ENCODE results near the gene GJA3.

GJA3 gene

DNA sequence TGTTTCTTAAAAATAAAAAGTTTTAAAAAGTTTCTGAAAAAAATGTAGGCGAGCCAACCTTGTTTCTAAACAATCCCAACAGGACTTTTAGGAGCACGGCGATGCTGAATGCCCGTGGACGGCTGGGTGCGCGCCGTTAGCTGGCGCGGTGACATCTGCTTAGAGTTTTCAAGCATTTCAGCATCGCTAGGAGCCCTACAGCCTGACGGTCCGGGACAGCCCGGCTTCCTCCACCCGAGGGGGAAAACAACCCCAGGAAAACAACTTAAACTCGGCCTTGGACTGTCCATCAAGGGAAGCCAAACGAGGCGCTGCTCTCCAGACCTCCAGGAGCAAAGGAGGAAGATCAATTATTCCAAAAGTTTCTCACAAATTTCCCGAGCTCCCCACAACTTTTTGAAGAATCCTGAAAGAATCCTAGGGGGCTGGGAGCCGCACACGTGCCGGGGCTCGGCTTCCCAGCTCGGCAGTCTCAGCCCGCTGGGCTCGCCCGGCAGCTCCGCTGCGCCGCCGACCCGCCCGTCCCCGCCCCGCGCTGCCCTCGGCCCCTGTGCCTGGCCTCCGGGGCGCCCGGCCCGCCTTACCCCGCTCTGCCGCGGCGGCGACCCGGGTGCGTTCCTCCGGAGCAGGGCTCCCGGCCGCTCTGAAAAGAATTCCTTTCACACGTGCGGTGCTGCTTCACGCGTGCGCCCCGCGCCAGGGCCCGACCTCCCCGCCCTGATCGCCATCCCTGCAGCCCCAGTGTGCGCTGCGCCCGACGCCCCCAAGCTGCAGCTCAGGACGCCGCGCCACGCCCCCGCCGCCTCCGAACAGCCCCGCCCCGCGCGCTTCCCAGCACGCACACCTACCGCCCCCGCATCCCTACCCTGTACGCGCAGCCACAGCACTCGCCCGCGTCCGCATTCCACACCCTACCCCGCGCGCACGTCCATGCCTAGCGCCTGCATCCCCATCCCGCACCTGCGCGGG, at the start of gene GJA3:
TSS of gene GJA3 (minus strand) at position 747 of the 969 bp plus-strand sequence. CDS start 17,764 bp downstream, outside the sequence.
- Histone ChIP-seq H3K4me3 (ENCODE audit: low read length) (no peak within 1 kb of the TSS), H3K27me3 (ENCODE audit: control insufficient read depth, insufficient read depth, low read length) (peaks cover 55% of the 10 kb centered on the region), H3K9me3 (ENCODE audit: control insufficient read depth, low read length) (no peaks in the 10 kb centered on the region), H3K36me3 (ENCODE audit: control insufficient read depth, insufficient read depth, low read length) (no peaks in the 10 kb centered on the region), H3K4me1 (ENCODE audit: control insufficient read depth, insufficient read depth, low read length) (peaks cover 13% of the 10 kb centered on the region), H3K9ac (ENCODE audit: low read length) (no peak within 1 kb of the TSS)

DNA sequence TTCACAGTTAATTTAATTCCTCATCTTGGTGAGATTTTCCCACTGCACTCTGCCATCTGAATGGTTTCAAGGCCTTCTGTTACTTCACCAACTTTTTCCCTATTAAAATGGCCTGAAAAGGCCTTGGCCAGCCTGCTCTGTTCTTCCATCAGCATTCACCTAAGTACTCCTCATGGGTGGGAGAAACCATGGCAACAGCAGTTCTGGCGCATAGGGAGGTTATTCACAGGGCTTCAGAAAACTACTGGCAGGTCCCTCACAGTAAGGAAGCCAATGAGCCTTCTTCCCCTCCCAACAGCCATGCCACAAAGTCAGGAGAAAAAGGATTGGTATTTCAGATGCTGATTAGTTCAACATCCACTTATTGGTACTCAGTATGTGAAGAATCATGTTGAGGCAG, 49.1 kb upstream of the GJA3 start:
- Histone ChIP-seq H3K9me3 (ENCODE audit: control insufficient read depth, low read length) (no peaks in the 10 kb centered on the region), H3K9ac (ENCODE audit: low read length) (no peak overlapping the region), H3K4me1 (ENCODE audit: control insufficient read depth, insufficient read depth, low read length) (no peaks in the 10 kb centered on the region), H3K36me3 (ENCODE audit: control insufficient read depth, insufficient read depth, low read length) (no peaks in the 10 kb centered on the region), H3K27me3 (ENCODE audit: control insufficient read depth, insufficient read depth, low read length) (peaks cover 8% of the 10 kb centered on the region), H3K4me3 (ENCODE audit: low read length) (no peak overlapping the region)

DNA sequence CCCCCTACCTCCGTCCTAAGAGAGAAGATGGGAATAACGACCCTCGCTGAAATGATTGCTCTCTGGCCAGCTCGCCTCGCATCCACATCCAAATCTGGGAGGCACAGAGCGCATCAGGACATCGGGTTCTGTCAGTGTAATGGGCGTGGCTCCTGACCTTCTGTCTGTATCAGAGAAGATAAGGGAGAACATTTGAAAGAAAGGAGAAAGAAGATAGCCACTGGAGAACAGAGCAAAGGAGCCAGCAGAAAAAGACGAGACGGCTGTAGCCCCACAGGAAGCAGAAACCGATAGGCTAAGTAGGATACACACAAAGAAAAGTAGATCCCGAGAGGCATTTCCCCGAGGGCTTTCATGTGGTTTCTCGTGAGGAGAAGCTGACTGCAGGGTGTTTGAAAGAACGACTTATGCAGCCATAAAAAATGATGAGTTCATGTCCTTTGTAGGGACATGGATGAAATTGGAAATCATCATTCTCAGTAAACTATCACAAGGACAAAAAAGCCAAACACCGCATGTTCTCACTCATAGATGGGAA, 45.9 kb upstream of the GJA3 start:
- Histone ChIP-seq H3K4me1 (ENCODE audit: control insufficient read depth, insufficient read depth, low read length) (no peaks in the 10 kb centered on the region), H3K36me3 (ENCODE audit: control insufficient read depth, insufficient read depth, low read length) (no peaks in the 10 kb centered on the region), H3K4me3 (ENCODE audit: low read length) (no peak overlapping the region), H3K9me3 (ENCODE audit: control insufficient read depth, low read length) (no peaks in the 10 kb centered on the region), H3K9ac (ENCODE audit: low read length) (no peak overlapping the region), H3K27me3 (ENCODE audit: control insufficient read depth, insufficient read depth, low read length) (peaks cover 8% of the 10 kb centered on the region)

DNA sequence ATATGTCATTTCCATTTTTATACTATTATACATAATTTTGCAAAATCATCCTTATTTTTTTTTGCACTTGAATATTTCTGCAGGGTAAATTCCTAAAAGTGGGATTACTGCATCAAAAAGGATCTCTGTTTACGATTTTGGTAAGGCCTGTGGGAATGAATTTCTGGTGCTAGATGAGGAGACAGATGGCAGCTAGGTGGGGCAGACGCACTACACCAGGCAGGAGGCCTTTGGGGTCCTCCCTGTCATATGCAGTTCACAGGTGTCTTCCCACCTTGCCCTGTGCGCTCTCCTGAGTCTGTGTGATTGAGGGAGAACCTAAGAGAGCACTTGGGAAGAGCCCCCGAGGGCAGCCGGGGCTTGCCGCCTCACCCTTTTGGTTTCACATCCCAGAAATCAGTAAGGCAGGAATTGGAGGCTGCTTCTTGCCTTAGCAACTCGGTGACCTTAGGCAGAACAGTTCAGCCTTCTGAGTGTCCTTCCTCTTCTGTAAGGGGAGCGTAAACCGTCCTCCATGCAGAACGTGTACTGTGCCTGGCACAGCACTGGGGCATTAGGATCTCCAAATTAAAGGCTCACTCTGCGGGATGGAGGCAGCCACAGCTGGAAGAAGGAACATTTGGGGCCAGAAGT, 45.3 kb upstream of the GJA3 start:
- Histone ChIP-seq H3K36me3 (ENCODE audit: control insufficient read depth, insufficient read depth, low read length) (no peaks in the 10 kb centered on the region), H3K9ac (ENCODE audit: low read length) (no peak overlapping the region)

DNA sequence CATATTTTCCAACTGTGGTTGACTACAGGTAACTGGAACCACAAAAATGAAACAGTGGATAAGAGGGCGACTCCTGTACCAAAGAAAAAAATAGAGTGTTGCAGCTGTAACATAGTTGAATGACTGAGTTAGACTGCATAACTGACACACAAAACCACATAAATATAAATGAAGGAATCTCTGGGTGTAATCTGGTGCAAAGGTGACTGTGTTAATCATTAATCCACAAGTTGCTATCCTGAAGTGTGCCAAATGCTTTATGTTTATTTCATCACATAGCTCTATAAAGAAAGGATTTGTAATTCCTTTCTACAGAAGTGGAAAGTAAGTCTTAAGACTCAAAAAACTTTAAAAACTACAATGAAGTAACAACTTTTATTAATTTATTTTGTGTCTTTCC, 37.9 kb upstream of the GJA3 start:
- Histone ChIP-seq H3K36me3 (ENCODE audit: control insufficient read depth, insufficient read depth, low read length) (no peaks in the 10 kb centered on the region), H3K4me1 (ENCODE audit: control insufficient read depth, insufficient read depth, low read length) (peaks cover 18% of the 10 kb centered on the region), H3K9me3 (ENCODE audit: control insufficient read depth, low read length) (no peaks in the 10 kb centered on the region), H3K9ac (ENCODE audit: low read length) (no peak overlapping the region), H3K27me3 (ENCODE audit: control insufficient read depth, insufficient read depth, low read length) (peaks cover 23% of the 10 kb centered on the region), H3K4me3 (ENCODE audit: low read length) (no peak overlapping the region)

More for the DNA sequence above, 45.3 kb upstream of the GJA3 start:
- Histone ChIP-seq H3K27me3 (ENCODE audit: control insufficient read depth, insufficient read depth, low read length) (peaks cover 8% of the 10 kb centered on the region), H3K9me3 (ENCODE audit: control insufficient read depth, low read length) (no peaks in the 10 kb centered on the region), H3K4me1 (ENCODE audit: control insufficient read depth, insufficient read depth, low read length) (no peaks in the 10 kb centered on the region), H3K4me3 (ENCODE audit: low read length) (no peak overlapping the region)

DNA sequence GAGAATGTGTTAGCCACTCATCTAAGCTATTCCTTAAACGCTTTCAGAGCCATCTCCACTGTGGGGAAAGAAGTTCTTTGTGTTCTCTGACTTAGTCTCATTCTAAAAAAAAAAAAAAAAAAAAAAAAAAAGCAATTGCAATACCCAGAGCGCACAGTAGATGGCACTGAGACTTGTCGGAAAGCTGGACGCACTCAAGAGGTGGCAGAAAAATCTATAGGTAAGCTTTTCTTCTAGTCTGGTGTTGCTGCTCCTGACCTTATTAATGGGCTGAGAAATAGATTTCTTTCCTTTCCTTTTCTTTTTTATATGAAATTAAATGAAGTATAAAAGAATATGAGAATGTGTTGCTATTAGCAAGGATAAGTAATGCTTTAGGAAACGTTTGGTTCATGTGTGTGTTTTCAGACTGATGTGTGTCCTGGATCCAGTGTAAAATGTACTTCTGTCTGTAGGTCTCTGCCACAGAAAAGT, 36.5 kb upstream of the GJA3 start:
- Histone ChIP-seq H3K9ac (ENCODE audit: low read length) (no peak overlapping the region), H3K36me3 (ENCODE audit: control insufficient read depth, insufficient read depth, low read length) (no peaks in the 10 kb centered on the region), H3K4me1 (ENCODE audit: control insufficient read depth, insufficient read depth, low read length) (peaks cover 27% of the 10 kb centered on the region), H3K27me3 (ENCODE audit: control insufficient read depth, insufficient read depth, low read length) (peaks cover 33% of the 10 kb centered on the region), H3K9me3 (ENCODE audit: control insufficient read depth, low read length) (no peaks in the 10 kb centered on the region), H3K4me3 (ENCODE audit: low read length) (no peak overlapping the region)

DNA sequence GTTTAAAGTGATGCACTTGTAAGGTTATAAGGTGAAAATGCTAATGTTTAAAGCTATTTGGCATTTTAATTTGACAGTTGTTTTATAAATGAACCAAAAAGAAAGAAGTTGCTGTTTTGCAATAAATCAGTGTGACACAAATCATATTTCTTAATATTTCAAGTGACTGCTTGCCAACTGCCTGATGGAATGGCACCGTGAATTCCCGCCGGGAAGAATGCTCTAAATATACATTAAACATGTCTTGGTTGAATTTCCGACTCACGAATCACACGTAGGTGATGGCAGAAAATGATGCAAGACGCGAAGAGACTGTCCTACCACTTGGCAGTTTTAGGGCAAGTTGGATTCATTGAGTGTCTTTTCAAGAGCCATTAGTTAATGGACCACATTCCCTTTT, 34.9 kb upstream of the GJA3 start:
- peaks cover 35% of the 10 kb centered on the region for H3K4me1 ChIP-seq (ENCODE audit: control insufficient read depth, insufficient read depth, low read length)
- no peak overlapping the region for H3K9ac ChIP-seq (ENCODE audit: low read length)
- H3K4me3 ChIP-seq (ENCODE audit: low read length): no peak overlapping the region
- no peaks in the 10 kb centered on the region for H3K9me3 ChIP-seq (ENCODE audit: control insufficient read depth, low read length)
- H3K36me3 ChIP-seq (ENCODE audit: control insufficient read depth, insufficient read depth, low read length): no peaks in the 10 kb centered on the region
- H3K27me3 ChIP-seq (ENCODE audit: control insufficient read depth, insufficient read depth, low read length): peaks cover 33% of the 10 kb centered on the region

DNA sequence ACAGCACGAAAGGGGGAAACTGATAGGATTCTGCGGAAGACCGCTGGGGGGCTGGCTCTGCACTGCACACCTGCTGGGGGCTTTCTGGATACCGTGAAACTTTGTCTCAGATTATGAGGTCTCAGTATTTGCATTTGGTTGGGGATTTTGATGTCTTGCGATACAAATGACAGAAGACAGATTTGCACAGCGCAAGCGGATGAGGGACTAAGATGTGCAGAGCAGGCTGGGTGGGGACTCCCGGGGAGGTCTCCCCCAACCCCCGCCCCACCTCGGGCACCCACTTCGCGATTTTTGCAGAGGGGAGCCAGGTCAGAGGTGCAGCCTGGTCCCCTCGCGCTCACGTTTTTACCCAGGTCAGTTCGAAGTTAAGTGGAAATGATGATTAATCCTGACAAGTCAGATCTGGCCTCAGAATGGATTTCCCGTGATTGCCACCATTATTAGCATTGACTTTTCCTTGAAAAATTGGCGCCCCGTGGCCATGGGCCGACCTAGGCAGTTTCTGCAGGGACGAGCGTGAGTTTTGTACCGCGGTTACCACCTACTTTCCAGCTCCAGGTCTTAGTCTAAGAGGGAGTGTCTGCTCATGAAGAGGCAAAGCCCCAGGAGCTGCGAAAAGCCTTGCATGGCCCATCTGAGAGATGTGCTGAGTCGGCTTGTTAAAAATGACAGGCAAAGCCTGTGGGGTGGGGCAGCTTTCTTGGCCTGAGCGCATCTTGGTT, 33.2 kb upstream of the GJA3 start:
- Histone ChIP-seq H3K4me3 (ENCODE audit: low read length) (no peak overlapping the region), H3K4me1 (ENCODE audit: control insufficient read depth, insufficient read depth, low read length) (peaks cover 32% of the 10 kb centered on the region), H3K27me3 (ENCODE audit: control insufficient read depth, insufficient read depth, low read length) (peaks cover 33% of the 10 kb centered on the region), H3K36me3 (ENCODE audit: control insufficient read depth, insufficient read depth, low read length) (no peaks in the 10 kb centered on the region), H3K9me3 (ENCODE audit: control insufficient read depth, low read length) (no peaks in the 10 kb centered on the region), H3K9ac (ENCODE audit: low read length) (no peak overlapping the region)

DNA sequence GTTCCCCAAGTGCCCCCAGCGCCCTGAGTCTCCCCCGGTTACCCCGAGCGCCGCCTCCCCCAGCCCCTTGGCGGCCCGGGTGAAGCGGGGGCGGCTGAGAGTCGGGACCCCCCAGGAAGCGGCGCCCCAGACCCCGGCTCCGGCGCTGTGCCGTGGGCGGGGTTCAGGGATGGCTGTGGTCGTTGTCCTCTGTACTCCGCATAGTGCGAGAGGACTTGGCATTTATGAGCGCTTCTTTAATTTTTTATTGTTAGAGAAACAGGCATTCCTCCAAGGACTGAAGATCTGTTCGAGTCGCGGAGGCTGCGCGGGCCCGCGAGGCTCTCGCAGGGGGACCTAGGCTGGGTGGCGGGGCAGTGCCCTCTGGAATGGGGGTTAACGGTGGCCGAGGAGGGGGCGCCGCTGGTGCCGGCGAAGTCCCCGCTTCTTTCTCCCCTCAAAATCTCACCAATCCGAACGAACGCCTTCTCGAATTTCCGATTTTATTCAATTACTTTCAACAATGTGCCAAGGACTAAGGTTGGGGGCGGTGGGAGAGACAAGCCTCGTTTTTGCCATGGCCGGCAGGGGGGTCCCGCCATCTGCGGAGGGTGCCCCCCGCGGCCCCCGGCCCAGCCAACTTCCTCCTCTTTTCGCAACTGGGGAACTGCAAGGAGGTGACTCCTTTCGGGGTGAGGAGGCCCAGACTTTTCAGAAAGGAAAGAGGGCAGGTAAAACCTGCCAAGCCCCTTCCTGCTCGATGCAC, 32.5 kb upstream of the GJA3 start:
- H3K4me3 ChIP-seq (ENCODE audit: low read length): no peak overlapping the region
- H3K9me3 ChIP-seq (ENCODE audit: control insufficient read depth, low read length): no peaks in the 10 kb centered on the region
- H3K36me3 ChIP-seq (ENCODE audit: control insufficient read depth, insufficient read depth, low read length): no peaks in the 10 kb centered on the region
- peak overlapping the region; percentile 40 for H3K9ac ChIP-seq (ENCODE audit: low read length)
- peaks cover 33% of the 10 kb centered on the region for H3K27me3 ChIP-seq (ENCODE audit: control insufficient read depth, insufficient read depth, low read length)
- peaks cover 30% of the 10 kb centered on the region for H3K4me1 ChIP-seq (ENCODE audit: control insufficient read depth, insufficient read depth, low read length)

DNA sequence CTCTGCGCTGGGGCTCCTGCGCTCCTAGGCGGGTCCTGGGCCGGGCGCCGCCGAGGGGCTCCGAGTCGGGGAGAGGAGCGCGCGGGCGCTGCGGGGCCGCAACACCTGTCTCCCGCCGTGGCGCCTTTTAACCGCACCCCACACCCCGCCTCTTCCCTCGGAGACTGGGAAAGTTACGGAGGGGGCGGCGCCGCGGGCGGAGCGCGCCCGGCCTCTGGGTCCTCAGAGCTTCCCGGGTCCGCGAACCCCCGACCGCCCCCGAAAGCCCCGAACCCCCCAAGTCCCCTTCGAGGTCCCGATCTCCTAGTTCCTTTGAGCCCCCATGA, 31.9 kb upstream of the GJA3 start, which contains the start of gene GJB2:
TSS of gene GJB2 (minus strand) at position 103 of the 326 bp plus-strand sequence. CDS start 3,357 bp downstream, outside the sequence.
- Histone ChIP-seq H3K36me3 (ENCODE audit: control insufficient read depth, insufficient read depth, low read length) (no peaks in the 10 kb centered on the region), H3K9me3 (ENCODE audit: control insufficient read depth, low read length) (no peaks in the 10 kb centered on the region), H3K27me3 (ENCODE audit: control insufficient read depth, insufficient read depth, low read length) (peaks cover 33% of the 10 kb centered on the region), H3K9ac (ENCODE audit: low read length) (peak within 1 kb of the TSS; percentile 40), H3K4me3 (ENCODE audit: low read length) (peak within 1 kb of the TSS; percentile 23), H3K4me1 (ENCODE audit: control insufficient read depth, insufficient read depth, low read length) (peaks cover 24% of the 10 kb centered on the region)

DNA sequence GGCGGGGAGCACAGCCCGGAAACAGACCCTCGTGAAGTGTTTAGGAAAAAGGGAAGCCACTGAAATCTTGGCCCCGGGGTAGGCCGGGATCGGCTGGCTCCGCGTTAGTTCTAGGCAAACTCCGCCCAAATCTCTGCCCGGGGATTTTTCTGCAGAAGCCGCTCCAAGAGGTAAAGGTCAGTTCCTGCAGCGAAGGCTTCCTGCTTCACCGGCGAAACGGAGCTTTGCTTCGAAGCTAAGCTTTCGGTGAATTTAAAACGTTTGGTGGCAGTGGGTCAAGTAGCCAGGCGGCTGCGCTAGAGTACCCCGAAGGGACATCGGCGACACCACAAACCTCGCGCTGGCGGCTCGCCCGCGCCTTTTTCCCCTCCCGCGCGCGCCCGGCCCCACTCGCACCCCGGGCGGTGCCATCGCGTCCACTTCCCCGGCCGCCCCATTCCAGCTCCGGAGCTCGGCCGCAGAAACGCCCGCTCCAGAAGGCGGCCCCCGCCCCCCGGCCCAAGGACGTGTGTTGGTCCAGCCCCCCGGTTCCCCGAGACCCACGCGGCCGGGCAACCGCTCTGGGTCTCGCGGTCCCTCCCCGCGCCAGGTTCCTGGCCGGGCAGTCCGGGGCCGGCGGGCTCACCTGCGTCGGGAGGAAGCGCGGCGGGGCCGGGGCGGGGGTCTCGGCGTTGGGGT, 31.4 kb upstream of the GJA3 start:
- Histone ChIP-seq H3K9ac (ENCODE audit: low read length) (peak overlapping the region; percentile 40), H3K9me3 (ENCODE audit: control insufficient read depth, low read length) (no peaks in the 10 kb centered on the region), H3K4me3 (ENCODE audit: low read length) (peak overlapping the region; percentile 23), H3K4me1 (ENCODE audit: control insufficient read depth, insufficient read depth, low read length) (peaks cover 20% of the 10 kb centered on the region), H3K27me3 (ENCODE audit: control insufficient read depth, insufficient read depth, low read length) (peaks cover 33% of the 10 kb centered on the region), H3K36me3 (ENCODE audit: control insufficient read depth, insufficient read depth, low read length) (no peaks in the 10 kb centered on the region)

Measured in mucosa of stomach (tissue), 1 donor.